Tibial nerve (tissue), 4 donors: ENCODE measurements around the gene PGBD5. TPM values are rescaled to one million over a fixed set of nuclear protein-coding genes. Genes with fewer than 3 reads are reported as not detected.

ENCODE experiments used
- DNase-seq, 2 donors: peaks; one replicate each; pipeline ENCODE4 v3.0.0-alpha.2; 2019; ENCODE audit warnings: low spot score in 2 of 2
- H3K27ac ChIP-seq, 4 donors: fragments of 200-600 bp; sonication (generic) in 3 of 4; one replicate each; pipeline ENCODE4 v1.5.1; 2017 to 2019; ENCODE audit warnings: mild to moderate bottlenecking in 1 of 4
- H3K27me3 ChIP-seq, 2 donors: fragments of 200-600 bp; sonication (generic) in 1 of 2; one replicate each; pipeline versions ENCODE4 v1.5.1 to v1.6.0; 2017 to 2019
- H3K36me3 ChIP-seq, 3 donors: fragments of 200-600 bp; sonication (generic); one replicate each; pipeline ENCODE4 v1.5.1; 2018 to 2019
- H3K4me1 ChIP-seq, 4 donors: fragments of 200-600 bp; sonication (generic) in 3 of 4; one replicate each; pipeline ENCODE4 v1.5.1; 2017 to 2019
- H3K4me3 ChIP-seq, 4 donors: fragments of 200-600 bp; sonication (generic) in 3 of 4; one replicate each; pipeline ENCODE4 v1.5.1; 2017 to 2019; ENCODE audit warnings: mild to moderate bottlenecking in 1 of 4, moderate library complexity in 1 of 4
- H3K9me3 ChIP-seq, 4 donors: fragments of 200-600 bp; sonication (generic) in 3 of 4; one replicate each; pipeline ENCODE4 v1.5.1; 2017 to 2019
- CTCF ChIP-seq, 5 experiments: fragments of 200-600 bp in 3 of 5; fragments of 450-650 bp in 2 of 5; sonication (generic) in 3 of 5; IDR thresholded peaks; one replicate each; pipeline ENCODE4 v1.5.1; 2016 to 2019; ENCODE audit warnings: antibody characterized with exemption in 5 of 5, mild to moderate bottlenecking in 3 of 5, moderate library complexity in 2 of 5
- EP300 ChIP-seq, 2 donors: sonication (generic); formaldehyde crosslinking; IDR thresholded peaks; one replicate each; pipeline ENCODE4 v1.6.1; 2017; ENCODE audit warnings: antibody characterized with exemption in 2 of 2, mild to moderate bottlenecking in 1 of 2
- POLR2A ChIP-seq, 2 donors: fragments of 450-650 bp; IDR thresholded peaks; one replicate each; pipeline ENCODE4 v1.6.1; 2017; ENCODE audit warnings: antibody characterized with exemption in 2 of 2, mild to moderate bottlenecking in 2 of 2, moderate library complexity in 2 of 2
- WGBS, 2 donors: methylation state at CpG; one replicate each; pipeline ENCODE4 v1.1.5; 2018; 5-methylcytosine and 5-hydroxymethylcytosine counted together
- total RNA-seq, 4 donors: library from RNA; depleted of rRNA; stranded (reverse); fragments of >200 nt; gene quantifications; one replicate each; pipeline ENCODE4 v1.1.0, GENCODE V29; 2016

The PGBD5 gene
- total RNA-seq, 4 donors from 2014 or later = 1.4 to 5.1 (median 2.2) TPM

DNA sequence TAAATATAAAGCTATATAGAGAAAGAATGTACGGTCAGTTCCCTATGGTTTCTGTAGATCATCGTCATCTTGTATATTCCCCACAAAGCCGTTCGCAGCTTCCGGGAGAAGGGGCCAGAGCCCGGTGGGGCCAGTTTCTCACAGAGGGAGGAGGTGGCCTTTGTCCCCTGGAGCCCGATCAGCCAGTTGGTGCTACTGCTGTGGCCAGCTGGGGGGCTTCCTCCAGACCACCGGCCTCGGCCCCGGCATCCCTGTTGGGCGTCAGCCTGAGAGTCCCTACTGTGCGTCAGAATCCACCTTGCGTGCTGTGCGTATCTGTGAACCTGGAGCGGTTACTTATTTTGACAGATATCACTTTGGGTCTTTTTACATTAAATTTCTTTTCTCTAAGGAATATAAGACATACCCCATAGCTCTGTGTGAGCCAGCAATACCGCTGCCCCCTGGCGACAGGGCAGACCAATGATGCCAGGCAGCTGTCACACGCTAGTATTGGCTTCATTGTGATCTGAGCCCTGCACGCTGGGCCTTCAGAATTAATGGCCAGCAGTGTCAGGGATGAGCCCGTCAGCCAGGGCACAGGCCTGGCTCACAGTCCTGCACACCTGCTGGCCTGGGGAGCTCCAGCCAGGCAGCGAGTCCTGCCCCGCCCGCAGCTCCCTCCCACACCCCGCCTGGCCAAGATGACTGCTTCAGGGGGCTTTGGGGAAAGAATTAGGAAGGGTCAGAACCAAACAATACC lies 145.9 kb downstream of the PGBD5 start:
- H3K4me1 ChIP-seq = peaks cover 0 to 12% (median 1%) of the 10 kb centered on the region in 4 donors
- TF ChIP-seq POLR2A (IDR thresholded peaks at IDR 0.05) (no peak), CTCF (IDR thresholded peaks at IDR 0.05) (no peak), EP300 (IDR thresholded peaks at IDR 0.05) (no peak)
- WGBS, 2 donors = 91 to 96% methylated on average over 18 to 24 of the region's 24 CpGs
- no peaks in the 10 kb centered on the region for H3K27me3 ChIP-seq
- H3K36me3 ChIP-seq = peaks cover 0 to 87% (median 6%) of the 10 kb centered on the region in 3 donors
- DNase-seq = no peak
- H3K4me3 ChIP-seq = no peak overlapping the region
- H3K9me3 ChIP-seq = no peaks in the 10 kb centered on the region
- no peak overlapping the region for H3K27ac ChIP-seq

DNA sequence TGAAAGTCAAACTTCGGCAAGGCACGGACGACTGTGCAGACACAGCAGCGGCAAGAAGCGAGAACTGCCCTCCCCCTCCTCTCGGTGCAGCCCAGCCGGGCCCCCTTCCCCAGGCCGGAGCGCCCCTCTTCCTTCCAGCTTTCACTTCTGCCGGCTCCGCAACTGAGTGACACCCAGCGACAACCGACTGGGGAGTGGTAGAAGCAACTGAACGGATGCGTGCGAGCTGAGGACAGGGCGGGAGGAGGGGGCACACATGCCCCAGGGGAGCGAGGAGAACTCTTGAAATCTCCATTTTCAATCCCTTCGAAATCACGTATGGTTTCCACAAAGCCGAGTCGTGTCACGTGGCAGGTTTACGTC lies 146.6 kb downstream of the PGBD5 start:
- no peak for TF ChIP-seq POLR2A (IDR thresholded peaks at IDR 0.05)
- TF ChIP-seq CTCF (IDR thresholded peaks at IDR 0.05) = no peak
- TF ChIP-seq EP300 (IDR thresholded peaks at IDR 0.05) = no peak
- H3K27ac ChIP-seq = no peak overlapping the region
- H3K4me1 ChIP-seq = peaks cover 0 to 12% (median 1%) of the 10 kb centered on the region in 4 donors
- WGBS, 2 donors = 89 to 94% methylated on average over 24 of the region's 24 CpGs
- H3K9me3 ChIP-seq = no peaks in the 10 kb centered on the region
- no peaks in the 10 kb centered on the region for H3K27me3 ChIP-seq
- peaks cover 0 to 81% (median 6%) of the 10 kb centered on the region in 3 donors for H3K36me3 ChIP-seq
- no peak for DNase-seq
- H3K4me3 ChIP-seq = no peak overlapping the region

DNA sequence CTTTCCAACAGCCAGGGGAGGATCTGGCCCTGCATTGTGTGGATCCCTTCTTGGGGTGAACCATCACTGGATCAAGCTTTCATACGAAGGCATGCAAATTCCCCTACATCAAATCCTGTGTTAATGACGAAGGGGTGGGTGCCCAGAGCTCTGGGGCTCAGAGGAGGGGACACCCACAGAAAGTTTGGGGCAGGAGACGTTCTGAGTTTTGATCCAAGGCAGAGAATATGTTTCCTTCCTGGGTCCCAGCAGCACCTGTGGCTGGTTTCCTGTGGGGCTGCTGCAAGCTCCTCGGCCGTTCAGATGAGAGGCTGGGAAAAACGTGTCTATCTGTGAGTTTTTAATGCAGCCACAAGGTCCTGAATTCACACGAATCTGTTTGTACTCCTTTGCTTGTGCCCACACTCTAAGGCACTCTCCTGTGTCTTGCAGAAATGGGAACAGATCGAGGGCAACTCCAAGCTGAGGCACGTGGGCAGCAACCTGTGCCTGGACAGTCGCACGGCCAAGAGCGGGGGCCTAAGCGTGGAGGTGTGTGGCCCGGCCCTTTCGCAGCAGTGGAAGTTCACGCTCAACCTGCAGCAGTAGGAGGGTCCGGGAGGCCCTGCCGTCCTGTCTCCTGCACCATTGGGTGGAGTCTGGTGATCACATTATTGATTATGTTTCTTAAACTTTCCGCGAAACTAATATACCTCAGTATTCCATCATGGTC lies 147.1 kb downstream of the PGBD5 start:
- Histone ChIP-seq H3K9me3 (no peaks in the 10 kb centered on the region), H3K27me3 (no peaks in the 10 kb centered on the region), H3K4me1 (peaks cover 0 to 12% (median 1%) of the 10 kb centered on the region in 4 donors), H3K36me3 (peaks cover 0 to 81% (median 6%) of the 10 kb centered on the region in 3 donors), H3K27ac (no peak overlapping the region), H3K4me3 (no peak overlapping the region)
- TF ChIP-seq EP300 (IDR thresholded peaks at IDR 0.05) = no peak
- TF ChIP-seq POLR2A (IDR thresholded peaks at IDR 0.05) = no peak
- no peak for TF ChIP-seq CTCF (IDR thresholded peaks at IDR 0.05)
- 78 to 90% methylated on average over 20 of the region's 20 CpGs for WGBS, 2 donors
- no peak for DNase-seq

DNA sequence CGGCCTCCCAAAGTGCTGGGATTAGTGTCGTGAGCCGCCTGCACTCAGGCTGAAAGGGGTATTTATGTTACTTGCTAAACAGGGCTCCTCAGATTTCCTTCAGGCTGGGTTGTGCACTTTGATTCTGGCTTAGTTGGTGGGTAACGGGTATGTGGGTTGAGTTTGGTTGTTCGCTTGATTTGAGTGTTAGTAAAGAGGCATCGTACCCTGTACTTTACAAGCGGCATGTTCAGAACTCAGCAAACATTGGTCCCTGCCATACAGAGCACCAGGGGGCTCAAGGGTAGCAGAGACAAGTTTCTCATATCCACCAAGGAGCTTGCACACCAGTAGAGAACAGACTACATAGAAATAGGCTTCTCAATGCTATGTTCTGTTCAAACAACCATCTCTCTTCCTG lies 147.8 kb downstream of the PGBD5 start:
- Histone ChIP-seq H3K27me3 (no peaks in the 10 kb centered on the region), H3K36me3 (peaks cover 0 to 76% (median 6%) of the 10 kb centered on the region in 3 donors), H3K9me3 (no peaks in the 10 kb centered on the region), H3K4me1 (peaks cover 0 to 12% (median 1%) of the 10 kb centered on the region in 4 donors), H3K4me3 (no peak overlapping the region), H3K27ac (no peak overlapping the region)
- TF ChIP-seq EP300 (IDR thresholded peaks at IDR 0.05) = no peak
- no peak for TF ChIP-seq CTCF (IDR thresholded peaks at IDR 0.05)
- TF ChIP-seq POLR2A (IDR thresholded peaks at IDR 0.05) = no peak
- 84 to 91% methylated on average over 7 of the region's 7 CpGs for WGBS, 2 donors
- no peak for DNase-seq
